Vagina (tissue), 2 donors: ENCODE data around the gene PPP1R14B. TPM values are rescaled to one million over a fixed set of nuclear protein-coding genes. Genes with fewer than 3 reads are reported as not detected.
A peak's percentile ranks its signal among the peaks of the same experiment; 100 is the strongest.

Experiments
- DNase-seq, 2 donors: peaks; one replicate each; pipeline ENCODE4 v3.0.0-alpha.2; 2017; ENCODE audit errors: extremely low spot score in 2 of 2
- H3K27ac ChIP-seq: fragments of 200-600 bp; sonication (generic); one replicate; pipeline ENCODE4 v1.5.1; 2019
- H3K27me3 ChIP-seq: fragments of 200-600 bp; sonication (generic); one replicate; pipeline ENCODE4 v1.5.1; 2019
- H3K36me3 ChIP-seq, 2 donors: fragments of 200-600 bp; sonication (generic); one replicate each; pipeline ENCODE4 v1.5.1; 2017 to 2019
- H3K4me1 ChIP-seq: fragments of 200-600 bp; sonication (generic); one replicate; pipeline ENCODE4 v1.5.1; 2019
- H3K4me3 ChIP-seq, 2 donors: fragments of 200-600 bp; sonication (generic); 1 replicate in 1 of 2; 2 replicates in 1 of 2; pipeline ENCODE4 v1.5.1; 2016 to 2019
- H3K9me3 ChIP-seq: fragments of 200-600 bp; sonication (generic); one replicate; pipeline ENCODE4 v1.5.1; 2019
- POLR2A ChIP-seq, 2 donors: fragments of 450-650 bp; IDR thresholded peaks; one replicate each; pipeline ENCODE4 v1.6.1; 2017; ENCODE audit warnings: antibody characterized with exemption in 2 of 2, mild to moderate bottlenecking in 2 of 2, moderate library complexity in 2 of 2
- POLR2AphosphoS5 ChIP-seq, 2 donors: sonication (generic); formaldehyde crosslinking; IDR thresholded peaks; one replicate each; pipeline ENCODE4 v1.9.0; 2017; ENCODE audit warnings: antibody characterized with exemption in 2 of 2, mild to moderate bottlenecking in 2 of 2, low read depth in 1 of 2; ENCODE audit not compliant: insufficient read depth in 1 of 2
- intact Hi-C: fragments of 100-400 bp; cut with DNase I; formaldehyde crosslinking; loops from one replicate; pipeline ENCODE4 v1.15.1; 2023
- total RNA-seq: library from RNA; depleted of rRNA; stranded (reverse); fragments of >200 nt; gene quantifications from one replicate; pipeline ENCODE4 v1.2.3, GENCODE V29; 2016
- TF ChIP-seq, protein P1 (sequence below), 3 experiments: fragments of 450-650 bp in 2 of 3; fragments of 200-600 bp in 1 of 3; sonication (generic) in 1 of 3; IDR thresholded peaks; one replicate each; pipeline ENCODE4 v1.5.1; 2017 to 2019; ENCODE audit warnings: antibody characterized with exemption in 3 of 3, mild to moderate bottlenecking in 2 of 3, moderate library complexity in 2 of 3

PPP1R14B gene
- total RNA-seq, 1 donor from 2014 or later = 85.2 TPM

GRCh38 chr11:64209563-64209843 is 37.2 kb downstream of the PPP1R14B start:
- Histone ChIP-seq H3K4me3 (no peak overlapping the region), H3K27ac (no peak overlapping the region), H3K27me3 (no peaks in the 10 kb centered on the region), H3K9me3 (no peaks in the 10 kb centered on the region), H3K4me1 (peaks cover 21% of the 10 kb centered on the region), H3K36me3 (no peaks in the 10 kb centered on the region)
- TF ChIP-seq, protein P1, sequence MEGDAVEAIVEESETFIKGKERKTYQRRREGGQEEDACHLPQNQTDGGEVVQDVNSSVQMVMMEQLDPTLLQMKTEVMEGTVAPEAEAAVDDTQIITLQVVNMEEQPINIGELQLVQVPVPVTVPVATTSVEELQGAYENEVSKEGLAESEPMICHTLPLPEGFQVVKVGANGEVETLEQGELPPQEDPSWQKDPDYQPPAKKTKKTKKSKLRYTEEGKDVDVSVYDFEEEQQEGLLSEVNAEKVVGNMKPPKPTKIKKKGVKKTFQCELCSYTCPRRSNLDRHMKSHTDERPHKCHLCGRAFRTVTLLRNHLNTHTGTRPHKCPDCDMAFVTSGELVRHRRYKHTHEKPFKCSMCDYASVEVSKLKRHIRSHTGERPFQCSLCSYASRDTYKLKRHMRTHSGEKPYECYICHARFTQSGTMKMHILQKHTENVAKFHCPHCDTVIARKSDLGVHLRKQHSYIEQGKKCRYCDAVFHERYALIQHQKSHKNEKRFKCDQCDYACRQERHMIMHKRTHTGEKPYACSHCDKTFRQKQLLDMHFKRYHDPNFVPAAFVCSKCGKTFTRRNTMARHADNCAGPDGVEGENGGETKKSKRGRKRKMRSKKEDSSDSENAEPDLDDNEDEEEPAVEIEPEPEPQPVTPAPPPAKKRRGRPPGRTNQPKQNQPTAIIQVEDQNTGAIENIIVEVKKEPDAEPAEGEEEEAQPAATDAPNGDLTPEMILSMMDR (IDR thresholded peaks at IDR 0.05) = no peak
- TF ChIP-seq POLR2A (IDR thresholded peaks at IDR 0.05) (no peak), POLR2AphosphoS5 (IDR thresholded peaks at IDR 0.05; ENCODE audit: insufficient read depth in 1 of 2, low read depth in 1 of 2) (no peak)
- intact Hi-C loops = loop anchor here (5.0 kb wide), 1 partner anchor 88 kb away; no protein-coding TSS in a partner anchor
- no peak for DNase-seq

GRCh38 chr11:64208796-64209562 is 37.8 kb downstream of the PPP1R14B start:
- H3K36me3 ChIP-seq = peaks cover 0 to 2% of the 10 kb centered on the region in 2 donors
- no peaks in the 10 kb centered on the region for H3K27me3 ChIP-seq
- H3K4me3 ChIP-seq = no peak overlapping the region
- no peak overlapping the region for H3K27ac ChIP-seq
- no peaks in the 10 kb centered on the region for H3K9me3 ChIP-seq
- no peak for TF ChIP-seq POLR2A (IDR thresholded peaks at IDR 0.05)
- TF ChIP-seq, protein P1 (IDR thresholded peaks at IDR 0.05) = no peak
- no peak for TF ChIP-seq POLR2AphosphoS5 (IDR thresholded peaks at IDR 0.05; ENCODE audit: insufficient read depth in 1 of 2, low read depth in 1 of 2)
- no peak for DNase-seq
- intact Hi-C loops = loop anchor here (5.0 kb wide), 1 partner anchor 88 kb away; no protein-coding TSS in a partner anchor
- H3K4me1 ChIP-seq = peaks cover 27% of the 10 kb centered on the region

DNA sequence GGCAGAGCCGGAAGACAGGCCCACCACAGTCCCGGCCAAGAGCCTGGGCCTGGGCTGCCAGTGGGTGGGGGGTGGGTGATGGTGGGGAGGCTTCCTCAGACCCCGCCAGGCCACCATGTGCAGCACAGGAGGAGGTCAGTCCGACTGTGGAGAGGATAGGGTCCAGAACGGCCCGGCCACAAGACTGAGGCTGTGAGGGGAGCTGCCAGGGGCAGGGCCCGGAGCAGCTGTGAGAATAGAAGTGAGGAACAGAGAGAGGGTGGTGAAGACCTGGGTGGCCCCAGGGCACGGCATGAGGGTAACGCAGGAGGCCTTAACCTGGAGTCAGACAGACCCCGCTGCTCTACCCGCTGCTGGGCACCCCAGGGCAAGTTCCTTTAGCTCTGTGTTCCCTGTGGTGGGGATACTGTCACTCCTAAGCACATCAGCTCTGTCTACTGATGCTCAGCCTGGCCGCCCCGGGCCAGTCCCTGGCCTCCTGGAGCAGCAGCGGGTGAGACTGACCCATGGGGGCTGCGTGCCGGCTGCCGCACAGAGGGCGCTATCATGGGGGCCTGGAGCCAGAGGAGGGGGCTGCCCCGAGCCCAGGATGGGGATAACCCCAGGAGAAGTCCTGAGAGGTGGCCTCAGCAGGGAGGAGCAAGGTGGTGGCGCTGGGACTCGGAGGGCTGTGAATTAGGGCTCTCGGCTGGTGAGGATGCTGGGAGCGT is 38.5 kb downstream of the PPP1R14B start:
- H3K4me3 ChIP-seq = peak overlapping the region; percentile 27 to 40
- no peak for DNase-seq
- H3K36me3 ChIP-seq = peaks cover 0 to 9% of the 10 kb centered on the region in 2 donors
- no peaks in the 10 kb centered on the region for H3K9me3 ChIP-seq
- H3K4me1 ChIP-seq = peaks cover 27% of the 10 kb centered on the region
- TF ChIP-seq, protein P1 (IDR thresholded peaks at IDR 0.05) = no peak
- TF ChIP-seq POLR2AphosphoS5 (IDR thresholded peaks at IDR 0.05; ENCODE audit: insufficient read depth in 1 of 2, low read depth in 1 of 2) = peak in 1 of 2 donors; percentile 1
- no peak for TF ChIP-seq POLR2A (IDR thresholded peaks at IDR 0.05)
- H3K27me3 ChIP-seq = no peaks in the 10 kb centered on the region
- H3K27ac ChIP-seq = peak overlapping the region; percentile 76
- intact Hi-C loops = loop anchor here (5.0 kb wide), 1 partner anchor 89 kb away; no protein-coding TSS in a partner anchor

GRCh38 chr11:64207256-64208085 is 39.3 kb downstream of the PPP1R14B start:
- Histone ChIP-seq H3K4me3 (peak overlapping the region; percentile 27 to 40), H3K27me3 (no peaks in the 10 kb centered on the region), H3K9me3 (no peaks in the 10 kb centered on the region), H3K4me1 (peaks cover 27% of the 10 kb centered on the region), H3K36me3 (peaks cover 0 to 17% of the 10 kb centered on the region in 2 donors), H3K27ac (peak overlapping the region; percentile 76)
- DNase-seq = no peak
- peak in 1 of 2 donors; percentile 77 for TF ChIP-seq POLR2AphosphoS5 (IDR thresholded peaks at IDR 0.05; ENCODE audit: insufficient read depth in 1 of 2, low read depth in 1 of 2)
- TF ChIP-seq POLR2A (IDR thresholded peaks at IDR 0.05) = no peak
- TF ChIP-seq, protein P1 (IDR thresholded peaks at IDR 0.05) = peak in 1 of 3 experiments; percentile 17
- intact Hi-C loops = loop anchor here (5.0 kb wide), 1 partner anchor 90 kb away; no protein-coding TSS in a partner anchor
